ENCODE data around the gene MDFI. TPM values are rescaled to one million over a fixed set of nuclear protein-coding genes. Genes with fewer than 3 reads are reported as not detected.

Gene MDFI, protein sequence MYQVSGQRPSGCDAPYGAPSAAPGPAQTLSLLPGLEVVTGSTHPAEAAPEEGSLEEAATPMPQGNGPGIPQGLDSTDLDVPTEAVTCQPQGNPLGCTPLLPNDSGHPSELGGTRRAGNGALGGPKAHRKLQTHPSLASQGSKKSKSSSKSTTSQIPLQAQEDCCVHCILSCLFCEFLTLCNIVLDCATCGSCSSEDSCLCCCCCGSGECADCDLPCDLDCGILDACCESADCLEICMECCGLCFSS
- not detected for total RNA-seq

DNA sequence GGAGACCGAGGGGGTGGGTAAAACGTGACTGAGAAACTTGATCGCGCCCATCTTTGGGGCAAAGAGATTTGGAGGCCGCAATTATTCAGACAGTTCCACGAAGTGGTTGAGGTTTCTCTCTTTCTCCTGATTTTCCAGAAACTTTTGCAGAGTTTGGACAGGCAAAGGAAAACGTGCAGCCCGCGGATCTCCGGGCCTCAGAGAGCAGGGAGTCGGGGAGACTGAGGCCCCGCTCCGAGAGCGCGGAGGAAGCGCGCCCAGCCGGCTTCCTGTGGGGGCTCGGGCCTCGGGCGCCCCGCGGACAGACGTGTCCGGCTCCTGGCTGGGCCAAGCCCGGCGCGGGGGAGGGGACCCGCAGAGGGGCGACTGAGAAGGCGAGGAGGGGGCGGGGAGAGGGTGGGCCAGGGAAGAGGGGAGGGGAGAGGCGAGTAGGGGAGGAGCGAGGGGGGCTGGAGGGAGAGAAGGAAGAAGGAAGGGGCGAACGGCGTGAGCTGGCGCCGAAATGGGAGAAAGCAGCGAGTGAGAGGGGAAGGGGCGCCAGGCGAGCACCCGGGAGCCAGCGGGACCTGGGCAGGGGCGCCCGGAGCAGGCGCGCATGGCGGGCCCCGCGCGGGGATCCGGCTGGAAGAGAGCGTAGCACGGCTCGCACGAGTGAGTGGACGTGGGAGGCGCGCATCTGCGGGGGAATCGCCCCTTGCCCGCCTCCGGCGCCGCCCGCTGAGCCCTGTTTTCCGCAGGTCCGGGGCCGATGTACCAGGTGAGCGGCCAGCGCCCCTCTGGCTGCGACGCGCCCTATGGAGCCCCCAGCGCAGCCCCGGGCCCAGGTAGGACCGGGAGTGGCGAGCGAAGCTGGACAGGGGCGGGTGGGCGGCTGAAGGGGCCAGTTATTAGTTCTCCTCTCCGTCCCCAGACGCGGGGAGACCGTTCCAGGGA is at the start of gene MDFI:
Gene MDFI (plus strand): TSS at position 467 of the 933 bp plus-strand sequence. CDS start 282 bp downstream, at position 749.
- Mint-ChIP-seq H3K27me3 (peaks cover 33% of the 10 kb centered on the region), H3K9me3 (no peaks in the 10 kb centered on the region)

DNA sequence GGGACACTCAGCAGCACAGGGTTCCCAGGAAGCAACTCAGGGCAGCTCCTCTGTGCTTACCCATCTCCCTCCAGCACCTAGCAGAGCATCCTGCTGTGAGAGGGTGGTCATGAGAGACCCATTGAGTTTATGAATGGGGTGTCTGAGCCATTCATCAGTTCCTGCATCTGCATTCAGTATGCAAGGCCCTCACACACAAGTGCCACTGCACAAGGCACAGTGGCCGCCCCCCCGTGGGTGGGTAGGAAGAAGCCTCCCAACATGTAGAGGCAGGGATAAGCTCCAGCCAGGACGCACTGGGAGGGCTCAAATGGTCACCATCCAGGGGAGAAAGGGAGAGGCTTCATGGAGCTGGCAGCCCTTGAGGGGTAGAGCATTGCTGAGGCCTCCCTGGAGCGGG is 49.0 kb upstream of the MDFI start:
- Mint-ChIP-seq H3K36me3 (ENCODE audit: low read depth) (no peaks in the 10 kb centered on the region), H3K27me3 (no peaks in the 10 kb centered on the region), H3K27ac (no peak overlapping the region), H3K9me3 (no peaks in the 10 kb centered on the region), H3K4me3 (no peak overlapping the region), H3K4me1 (no peaks in the 10 kb centered on the region)
- ATAC-seq (replicated peaks): no peak

More for the DNA sequence above, at the start of gene MDFI:
- Mint-ChIP-seq H3K4me3 (peak within 1 kb of the TSS; percentile 54), H3K36me3 (ENCODE audit: low read depth) (no peaks in the 10 kb centered on the region), H3K4me1 (no peaks in the 10 kb centered on the region), H3K27ac (no peak within 1 kb of the TSS)
- ATAC-seq (replicated peaks): no peak

DNA sequence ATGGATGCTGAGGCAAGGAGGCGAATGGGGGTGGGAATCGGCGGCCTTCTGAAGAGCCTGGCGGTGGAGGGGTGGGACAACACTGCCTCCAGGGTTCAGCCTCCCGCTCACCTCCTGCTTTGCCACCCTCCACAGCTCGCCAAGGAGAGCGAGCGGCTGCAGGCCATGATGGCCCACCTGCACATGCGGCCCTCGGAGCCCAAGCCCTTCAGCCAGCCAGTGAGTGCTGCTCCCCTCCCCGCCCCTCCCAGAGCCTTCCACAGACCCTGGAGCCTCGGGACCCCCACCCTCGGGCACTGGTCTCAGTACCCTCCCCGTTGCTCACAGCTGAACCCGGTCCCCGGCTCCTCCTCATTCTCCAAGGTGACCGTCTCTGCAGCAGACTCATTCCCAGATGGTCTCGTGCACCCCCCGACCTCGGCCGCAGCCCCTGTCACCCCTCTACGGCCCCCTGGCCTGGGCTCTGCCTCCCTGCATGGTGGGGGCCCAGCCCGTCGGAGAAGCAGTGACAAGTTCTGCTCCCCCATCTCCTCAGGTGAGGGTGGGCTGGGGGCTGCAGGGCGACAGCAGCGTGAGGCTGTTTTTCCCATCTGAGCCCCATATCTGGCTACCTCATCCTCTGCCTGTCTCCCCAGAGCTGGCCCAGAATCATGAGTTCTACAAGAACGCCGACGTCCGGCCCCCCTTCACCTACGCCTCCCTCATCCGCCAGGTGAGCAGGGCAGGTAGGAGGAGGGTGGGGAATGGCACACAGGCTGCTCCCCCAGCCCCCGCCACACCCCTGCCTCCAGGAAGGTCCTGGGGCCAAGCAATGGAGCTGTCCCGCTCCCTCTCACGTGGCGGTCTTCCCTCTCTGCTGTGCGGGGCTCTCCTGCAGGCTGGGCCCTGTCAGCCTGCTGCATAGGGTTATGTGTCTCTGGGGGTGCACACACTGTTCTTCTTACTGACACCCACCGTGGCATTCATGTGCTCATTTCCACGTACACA is 48.3 kb upstream of the MDFI start:
- H3K4me1 Mint-ChIP-seq: no peaks in the 10 kb centered on the region
- peaks cover 4% of the 10 kb centered on the region for H3K36me3 Mint-ChIP-seq (ENCODE audit: low read depth)
- ATAC-seq (replicated peaks): no peak
- H3K4me3 Mint-ChIP-seq: no peak overlapping the region
- H3K27me3 Mint-ChIP-seq: no peaks in the 10 kb centered on the region
- H3K9me3 Mint-ChIP-seq: no peaks in the 10 kb centered on the region
- H3K27ac Mint-ChIP-seq: no peak overlapping the region

DNA sequence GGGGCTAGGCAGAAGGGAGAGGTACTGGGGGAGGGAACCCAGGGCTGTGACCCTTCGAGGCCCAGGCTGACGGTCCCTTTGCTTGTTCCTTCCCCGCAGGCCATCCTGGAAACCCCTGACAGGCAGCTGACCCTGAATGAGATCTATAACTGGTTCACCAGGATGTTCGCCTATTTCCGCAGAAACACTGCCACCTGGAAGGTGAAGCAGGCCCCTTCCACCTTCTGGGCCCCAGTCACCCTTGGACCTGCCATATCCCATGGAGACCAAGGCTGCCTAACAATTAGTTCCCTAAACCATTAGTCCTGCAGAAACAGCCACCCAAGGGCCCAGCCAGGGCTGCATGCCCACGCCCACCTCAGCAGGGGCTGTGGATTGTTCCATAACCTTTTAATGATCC is 47.1 kb upstream of the MDFI start:
- Mint-ChIP-seq H3K9me3 (no peaks in the 10 kb centered on the region), H3K4me1 (no peaks in the 10 kb centered on the region), H3K36me3 (ENCODE audit: low read depth) (peaks cover 8% of the 10 kb centered on the region), H3K27me3 (no peaks in the 10 kb centered on the region), H3K27ac (no peak overlapping the region), H3K4me3 (no peak overlapping the region)
- no peak for ATAC-seq (replicated peaks)

DNA sequence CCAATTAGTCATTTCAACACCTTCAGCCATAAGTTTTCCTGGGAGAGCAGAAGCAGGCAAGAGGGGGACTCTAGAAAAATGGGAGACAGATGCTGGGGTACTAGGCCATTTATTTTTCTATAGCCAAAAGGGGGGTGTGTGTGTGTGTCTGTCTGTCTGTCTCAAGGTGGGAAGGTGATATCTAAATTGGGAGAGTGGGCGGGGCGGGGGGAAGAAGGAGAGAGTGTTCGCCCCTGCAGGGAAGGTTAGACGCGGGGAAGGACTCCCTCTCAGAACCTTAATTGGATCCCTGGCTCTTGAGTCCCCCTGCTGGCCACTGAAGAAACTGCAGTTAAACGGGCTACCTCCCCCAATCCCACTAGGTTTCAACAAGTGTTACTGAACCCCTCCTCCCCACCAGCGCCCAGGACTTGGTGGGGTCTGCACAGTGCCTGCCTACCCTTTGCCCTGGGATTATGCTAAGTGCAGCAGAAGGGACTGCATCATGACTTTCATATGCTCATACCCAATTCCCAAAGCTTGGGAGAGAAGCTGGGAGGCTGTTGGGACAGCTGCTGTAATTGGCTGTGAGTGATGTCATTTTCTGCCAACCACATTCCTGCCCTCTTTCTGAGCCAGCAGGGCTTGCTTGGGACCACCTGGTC is 46.3 kb upstream of the MDFI start:
- H3K27me3 Mint-ChIP-seq: no peaks in the 10 kb centered on the region
- no peak overlapping the region for H3K4me3 Mint-ChIP-seq
- no peaks in the 10 kb centered on the region for H3K4me1 Mint-ChIP-seq
- peak; percentile 82 for ATAC-seq (replicated peaks)
- H3K27ac Mint-ChIP-seq: no peak overlapping the region
- no peaks in the 10 kb centered on the region for H3K9me3 Mint-ChIP-seq
- peaks cover 15% of the 10 kb centered on the region for H3K36me3 Mint-ChIP-seq (ENCODE audit: low read depth)

DNA sequence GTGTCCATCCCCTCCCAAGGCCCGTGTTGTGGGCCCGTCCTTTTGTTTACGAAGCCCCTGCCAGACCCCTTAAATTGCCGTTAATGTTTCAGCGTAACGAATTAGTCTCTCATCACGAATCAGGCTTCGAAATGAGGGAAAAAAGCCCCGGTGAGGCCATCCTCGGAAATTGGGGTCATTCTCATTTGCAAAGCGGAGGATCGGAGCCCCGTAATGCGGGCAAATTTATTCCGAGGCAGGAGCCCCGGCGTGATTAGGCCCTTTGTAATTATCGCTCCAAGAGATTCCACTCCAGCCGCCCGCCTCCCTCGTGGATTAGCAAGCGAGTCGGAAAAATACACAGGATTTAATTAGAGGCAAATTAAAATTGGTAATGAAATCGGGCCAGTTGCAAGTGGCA is 44.9 kb upstream of the MDFI start:
- no peaks in the 10 kb centered on the region for H3K9me3 Mint-ChIP-seq
- no peak for ATAC-seq (replicated peaks)
- peaks cover 19% of the 10 kb centered on the region for H3K36me3 Mint-ChIP-seq (ENCODE audit: low read depth)
- H3K4me1 Mint-ChIP-seq: no peaks in the 10 kb centered on the region
- H3K27me3 Mint-ChIP-seq: no peaks in the 10 kb centered on the region
- H3K4me3 Mint-ChIP-seq: no peak overlapping the region
- no peak overlapping the region for H3K27ac Mint-ChIP-seq

DNA sequence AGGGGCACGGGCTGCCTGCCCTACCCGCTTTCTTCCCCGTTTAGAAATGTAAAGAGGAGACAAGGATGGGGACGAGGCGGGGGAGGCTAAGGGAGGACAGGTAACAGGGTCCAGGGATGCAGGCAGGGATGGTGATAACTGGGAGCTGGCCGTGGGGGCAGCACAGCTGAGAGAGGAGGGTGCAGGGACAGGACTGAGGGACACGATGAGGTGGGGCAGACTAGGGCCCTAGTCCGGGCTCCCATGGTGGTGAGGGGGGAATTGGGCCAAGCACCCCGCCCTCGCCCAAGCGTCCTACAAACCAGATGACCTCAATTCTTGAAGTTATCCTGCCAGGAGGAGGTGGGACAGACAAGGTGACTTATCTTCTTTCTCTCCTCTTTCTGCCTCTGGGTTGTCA is 44.4 kb upstream of the MDFI start:
- Mint-ChIP-seq H3K36me3 (ENCODE audit: low read depth) (peaks cover 21% of the 10 kb centered on the region), H3K9me3 (no peaks in the 10 kb centered on the region), H3K4me1 (no peaks in the 10 kb centered on the region), H3K27ac (no peak overlapping the region), H3K27me3 (no peaks in the 10 kb centered on the region), H3K4me3 (no peak overlapping the region)
- no peak for ATAC-seq (replicated peaks)

DNA sequence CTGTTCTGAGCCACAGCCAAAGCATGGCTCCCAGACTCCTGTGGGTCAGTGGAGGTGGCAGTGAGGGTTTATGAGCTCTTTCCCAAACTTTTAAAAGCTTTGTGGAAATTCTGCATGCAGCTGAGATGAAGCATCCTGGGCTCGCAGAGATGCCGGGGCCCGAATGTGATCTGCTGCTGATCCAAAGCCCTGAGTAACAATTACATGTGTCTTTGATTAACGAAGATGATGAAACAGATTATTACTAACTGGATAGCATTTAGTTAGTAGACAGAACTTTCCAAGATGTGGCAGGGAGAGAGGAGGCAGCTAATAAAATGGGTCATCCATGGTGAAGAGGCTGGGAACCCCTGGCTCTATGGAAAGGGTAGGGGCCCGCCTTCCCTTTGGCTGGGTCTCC is 43.9 kb upstream of the MDFI start:
- Mint-ChIP-seq H3K9me3 (no peaks in the 10 kb centered on the region), H3K4me3 (no peak overlapping the region), H3K27ac (no peak overlapping the region), H3K27me3 (no peaks in the 10 kb centered on the region), H3K36me3 (ENCODE audit: low read depth) (peaks cover 21% of the 10 kb centered on the region), H3K4me1 (no peaks in the 10 kb centered on the region)
- no peak for ATAC-seq (replicated peaks)

DNA sequence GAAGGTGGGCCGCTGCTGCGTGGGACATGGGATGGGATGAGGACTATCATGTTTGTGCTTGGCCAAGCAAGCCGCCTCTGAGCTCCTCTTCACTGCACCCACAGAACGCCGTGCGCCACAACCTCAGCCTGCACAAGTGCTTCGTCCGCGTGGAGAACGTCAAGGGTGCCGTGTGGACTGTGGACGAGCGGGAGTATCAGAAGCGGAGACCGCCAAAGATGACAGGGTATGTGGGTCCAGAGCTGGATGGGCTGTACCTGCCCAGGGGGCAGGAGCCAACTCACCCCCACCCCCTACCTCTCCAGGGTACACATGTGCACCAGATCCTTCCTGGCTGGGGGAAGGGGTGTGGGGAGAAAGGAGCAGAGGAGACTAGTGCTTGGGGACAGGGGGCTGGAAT is 43.5 kb upstream of the MDFI start:
- Mint-ChIP-seq H3K4me3 (no peak overlapping the region), H3K9me3 (no peaks in the 10 kb centered on the region), H3K27ac (no peak overlapping the region), H3K4me1 (no peaks in the 10 kb centered on the region), H3K36me3 (ENCODE audit: low read depth) (peaks cover 21% of the 10 kb centered on the region), H3K27me3 (no peaks in the 10 kb centered on the region)
- no peak for ATAC-seq (replicated peaks)

DNA sequence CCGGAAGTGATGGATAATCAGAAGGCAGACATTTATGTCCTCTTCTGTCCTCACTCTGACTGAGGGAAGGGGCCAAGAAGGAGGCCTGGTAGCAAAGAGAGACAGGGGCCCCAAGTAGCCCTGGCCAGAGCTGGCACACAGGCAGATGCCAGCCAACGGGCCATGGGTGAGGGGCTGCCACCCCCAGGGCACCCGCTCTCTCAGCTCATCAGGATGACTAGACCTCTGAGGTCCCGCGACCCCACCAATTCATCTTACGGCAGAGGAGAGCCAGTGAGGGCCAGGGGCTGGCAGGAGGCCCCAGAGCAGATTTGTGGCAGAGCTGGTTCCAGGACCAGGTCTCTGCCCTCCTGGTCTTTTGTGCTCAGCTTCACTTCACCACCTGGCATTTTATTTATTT is 43.1 kb upstream of the MDFI start:
- no peak for ATAC-seq (replicated peaks)
- H3K4me1 Mint-ChIP-seq: no peaks in the 10 kb centered on the region
- no peak overlapping the region for H3K27ac Mint-ChIP-seq
- H3K27me3 Mint-ChIP-seq: no peaks in the 10 kb centered on the region
- no peaks in the 10 kb centered on the region for H3K9me3 Mint-ChIP-seq
- H3K4me3 Mint-ChIP-seq: no peak overlapping the region
- peaks cover 21% of the 10 kb centered on the region for H3K36me3 Mint-ChIP-seq (ENCODE audit: low read depth)

DNA sequence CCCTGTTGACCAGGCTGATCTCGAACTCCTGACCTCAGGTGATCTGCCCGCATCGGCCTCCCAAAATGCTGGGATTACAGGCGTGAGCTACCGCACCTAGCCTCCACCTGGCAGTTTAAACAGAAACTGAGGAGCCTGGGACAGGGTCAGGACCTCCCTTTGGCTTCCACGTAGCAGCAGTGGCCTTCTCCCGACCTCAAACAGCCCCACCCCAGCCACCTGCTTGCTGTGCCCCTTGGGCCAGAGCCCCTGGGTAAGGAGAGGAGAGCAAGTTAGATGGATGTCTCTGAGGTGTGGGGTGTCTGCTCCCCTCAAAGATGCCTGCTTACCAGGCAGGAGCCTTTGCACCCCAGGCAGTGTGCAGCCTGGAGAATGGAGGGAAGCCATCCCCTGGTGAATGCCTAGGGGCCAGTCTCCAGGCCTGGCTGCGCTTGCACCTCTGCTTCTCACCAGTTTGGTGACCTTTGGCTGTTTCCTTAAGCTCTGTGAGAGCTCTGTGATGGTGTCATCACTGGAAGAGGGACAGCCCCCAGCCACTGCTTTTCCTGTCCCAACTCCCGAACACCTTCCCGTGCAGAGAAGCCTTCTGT is 42.1 kb upstream of the MDFI start:
- Mint-ChIP-seq H3K4me1 (no peaks in the 10 kb centered on the region), H3K36me3 (ENCODE audit: low read depth) (peaks cover 21% of the 10 kb centered on the region), H3K27ac (no peak overlapping the region), H3K27me3 (no peaks in the 10 kb centered on the region), H3K4me3 (no peak overlapping the region), H3K9me3 (no peaks in the 10 kb centered on the region)
- ATAC-seq (replicated peaks): no peak

DNA sequence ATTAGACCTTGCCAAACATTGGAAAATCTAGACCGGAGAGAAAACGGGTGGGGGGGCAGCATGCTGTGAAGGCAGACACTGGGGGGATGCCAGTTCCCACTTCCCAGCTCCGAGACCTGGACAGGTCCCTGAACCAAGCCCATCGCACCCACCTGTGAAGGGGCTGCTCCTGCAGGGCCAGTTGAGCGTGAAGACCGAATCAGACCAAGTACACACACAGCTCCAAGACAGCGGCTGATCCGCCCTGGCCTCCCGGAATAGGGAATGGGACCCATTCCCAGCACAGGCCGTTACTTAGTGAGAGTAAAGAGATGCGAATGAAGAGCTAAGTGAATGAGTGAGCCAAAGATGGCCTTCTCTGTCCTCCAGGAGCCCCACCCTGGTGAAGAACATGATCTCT is 41.5 kb upstream of the MDFI start:
- H3K36me3 Mint-ChIP-seq (ENCODE audit: low read depth): peaks cover 21% of the 10 kb centered on the region
- H3K4me3 Mint-ChIP-seq: no peak overlapping the region
- no peaks in the 10 kb centered on the region for H3K9me3 Mint-ChIP-seq
- H3K27me3 Mint-ChIP-seq: no peaks in the 10 kb centered on the region
- H3K27ac Mint-ChIP-seq: no peak overlapping the region
- H3K4me1 Mint-ChIP-seq: no peaks in the 10 kb centered on the region
- no peak for ATAC-seq (replicated peaks)

DNA sequence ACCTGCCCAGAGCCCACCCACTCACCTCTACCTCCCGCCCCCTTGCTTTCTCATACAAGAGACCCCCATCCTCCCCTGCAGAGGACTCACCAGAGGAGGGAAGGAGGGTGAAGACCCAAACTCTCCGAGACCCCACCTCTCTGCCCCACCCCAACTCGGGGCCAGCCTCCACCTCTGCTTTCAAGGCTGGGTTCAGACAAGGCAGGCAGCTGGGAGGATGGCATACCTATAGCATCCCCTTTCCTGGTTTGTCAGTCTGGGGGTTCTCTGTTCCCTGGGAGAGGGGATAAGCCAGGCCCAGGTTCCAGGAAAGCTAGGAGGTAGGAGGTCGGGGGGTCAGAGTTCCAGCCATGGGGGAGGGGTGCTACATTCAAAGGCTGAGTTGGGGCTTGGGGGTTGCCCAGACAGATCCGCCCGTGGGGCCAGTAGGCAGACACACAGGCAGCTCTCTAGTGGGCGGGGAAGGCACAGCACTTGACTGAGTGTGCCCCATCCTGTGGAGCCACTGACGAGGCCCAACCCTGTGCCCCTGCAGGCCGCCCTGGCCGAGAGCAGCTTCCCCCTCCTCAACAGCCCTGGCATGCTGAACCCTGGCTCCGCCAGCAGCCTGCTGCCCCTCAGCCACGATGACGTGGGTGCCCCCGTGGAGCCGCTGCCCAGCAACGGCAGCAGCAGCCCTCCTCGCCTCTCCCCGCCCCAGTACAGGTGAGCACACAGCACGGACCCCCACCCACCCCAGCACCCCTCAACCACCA is 40.8 kb upstream of the MDFI start:
- Mint-ChIP-seq H3K27ac (no peak overlapping the region), H3K27me3 (no peaks in the 10 kb centered on the region), H3K36me3 (ENCODE audit: low read depth) (peaks cover 21% of the 10 kb centered on the region), H3K4me3 (no peak overlapping the region), H3K4me1 (peaks cover under 1% of the 10 kb centered on the region), H3K9me3 (no peaks in the 10 kb centered on the region)
- ATAC-seq (replicated peaks): no peak

Data from activated T-helper 17 cell treated with anti-CD3 and anti-CD28 coated beads, Interleukin-2, amount 50 U/mL, for 72 hours (primary cell).